Endothelial cell of umbilical vein (primary cell): Measurements from ENCODE around the gene ODF2L. TPM values are rescaled to one million over a fixed set of nuclear protein-coding genes. Genes with fewer than 3 reads are reported as not detected.
A peak's percentile ranks its signal among the peaks of the same experiment; 100 is the strongest.

Experiments used
- BruUV-seq: library from RNA; stranded (reverse); fragments of 400-500 nt; replicated peaks from 2 replicates; lab custom pipeline; 2021; lab: Mats Ljungman, UMichigan
- CTCF ChIA-PET: fragments of 300-600, 350-600 bp; sonication (Branson Sonifier 250); formaldehyde crosslinking; loops from one replicate; lab custom pipeline; 2021; ENCODE audit warnings: antibody characterized with exemption, inconsistent platforms; lab: Charles Lee
- POLR2A ChIA-PET: fragments of 300-600, 350-600 bp; sonication (Branson Sonifier 250); formaldehyde crosslinking; loops from one replicate; lab custom pipeline; 2021; ENCODE audit warnings: antibody characterized with exemption, inconsistent platforms; lab: Charles Lee
- DNase-seq: peaks from one replicate; pipeline ENCODE4 v3.0.0-alpha.2; 2011; ENCODE audit warnings: low read depth, low spot score
- FAIRE-seq: peaks from 2 replicates; lab custom pipeline; 2011; peaks lifted over from hg19 to GRCh38; lab: Jason Lieb, UNC
- H2AFZ ChIP-seq: 2 replicates; pipeline ENCODE4 v1.6.0; 2012; ENCODE audit warnings: low read depth, low read length, control low read depth, inconsistent platforms
- H3K27ac ChIP-seq: 2 replicates; pipeline ENCODE4 v1.5.1; 2011; ENCODE audit warnings: low read depth, mild to moderate bottlenecking, control low read depth, low read length, moderate library complexity; ENCODE audit not compliant: insufficient read depth
- H3K27me3 ChIP-seq, 2 experiments: 2 replicates each; pipeline versions ENCODE4 v1.6.0 to v1.6.1; 2011; ENCODE audit warnings: low read length in 2 of 2, mixed read lengths in 1 of 2; ENCODE audit not compliant: control insufficient read depth in 2 of 2, insufficient read depth in 2 of 2
- H3K36me3 ChIP-seq, 2 experiments: 2 replicates in 1 of 2; 3 replicates in 1 of 2; pipeline ENCODE4 v1.5.1; 2011; ENCODE audit warnings: low read length in 2 of 2, mild to moderate bottlenecking in 1 of 2, moderate library complexity in 1 of 2; ENCODE audit not compliant: control insufficient read depth in 2 of 2, insufficient read depth in 2 of 2; ENCODE audit errors: extremely low read depth in 1 of 2
- H3K4me1 ChIP-seq: 3 replicates; pipeline ENCODE4 v1.5.1; 2011; ENCODE audit warnings: mild to moderate bottlenecking, low read length; ENCODE audit not compliant: control insufficient read depth, insufficient read depth; ENCODE audit errors: extremely low read depth
- H3K4me2 ChIP-seq: 2 replicates; pipeline ENCODE4 v1.6.1; 2011; ENCODE audit warnings: low read length, control low read depth, mixed read lengths; ENCODE audit not compliant: insufficient read depth
- H3K4me3 ChIP-seq, 3 experiments: fragments of 200-600 bp in 1 of 3; sonication (generic), shearing (Covaris generic) in 1 of 3; replicated peaks in 1 of 3; 2 replicates each; pipeline ENCODE4 v1.5.1; 2011 to 2016; ENCODE audit warnings: control low read depth in 3 of 3, low read length in 3 of 3, mild to moderate bottlenecking in 2 of 3, inconsistent platforms in 1 of 3, low read depth in 1 of 3, moderate library complexity in 1 of 3; ENCODE audit not compliant: insufficient read depth in 1 of 3
- H3K79me2 ChIP-seq: 2 replicates; pipeline ENCODE4 v1.6.0; 2012; ENCODE audit warnings: low read length, inconsistent platforms; ENCODE audit not compliant: control insufficient read depth, insufficient read depth
- H3K9ac ChIP-seq: replicated peaks from 2 replicates; pipeline ENCODE3; 2011; ENCODE audit warnings: low read length, control low read depth; ENCODE audit not compliant: insufficient read depth; ENCODE audit errors: extremely low read depth
- H3K9me1 ChIP-seq: replicated peaks from 3 replicates; pipeline ENCODE4 v1.6.0; 2011; ENCODE audit warnings: mild to moderate bottlenecking, low read length; ENCODE audit not compliant: control insufficient read depth, insufficient read depth; ENCODE audit errors: extremely low read depth
- H3K9me3 ChIP-seq: replicated peaks from 2 replicates; pipeline ENCODE4 v1.5.1; 2012; ENCODE audit warnings: low read length, inconsistent platforms; ENCODE audit not compliant: control insufficient read depth, insufficient read depth
- H4K20me1 ChIP-seq: replicated peaks from 2 replicates; pipeline ENCODE3; 2011; ENCODE audit warnings: mild to moderate bottlenecking, low read length; ENCODE audit not compliant: control insufficient read depth, insufficient read depth; ENCODE audit errors: extremely low read depth
- EZH2 ChIP-seq: IDR thresholded peaks from 2 replicates; pipeline ENCODE4 v1.6.1; 2012; ENCODE audit warnings: borderline replicate concordance, low read depth, mild to moderate bottlenecking, moderate library complexity, low read length, inconsistent platforms; ENCODE audit not compliant: severe bottlenecking
- JUN ChIP-seq: IDR thresholded peaks from 2 replicates; pipeline ENCODE4 v1.6.1; 2011; ENCODE audit warnings: borderline replicate concordance, low read depth; ENCODE audit not compliant: insufficient read length, insufficient read depth
- POLR2A ChIP-seq: IDR thresholded peaks from 2 replicates; pipeline ENCODE4 v1.6.1; 2012; ENCODE audit warnings: low read depth, mild to moderate bottlenecking, control low read depth, low read length
- dilution Hi-C: fragments of 300-500 bp; cut with MboI; formaldehyde crosslinking; loops from one replicate; pipeline ENCODE4 v1.15.0; 2019; ENCODE audit warnings: low sequenced_read_pairs; ENCODE audit not compliant: extremely low pct_ligation_motif_present
- intact Hi-C: fragments of 100-400 bp; cut with micrococcal nuclease; formaldehyde crosslinking; loops from one replicate; pipeline ENCODE4 v1.10.0; 2022
- polyA plus RNA-seq, 4 experiments: library from polyadenylated mRNA; depleted of rRNA in 3 of 4; stranded (reverse) in 3 of 4; unstranded in 1 of 4; fragments of >200 nt; gene quantifications; 2 replicates each; pipeline versions ENCODE4 v1.2.1 to v1.2.3, GENCODE V29; 2011 to 2012; ENCODE audit warnings: missing spikeins in 1 of 4
- total RNA-seq: library from RNA; stranded (reverse); gene quantifications from 2 replicates; pipeline ENCODE4 v1.2.3, GENCODE V29; 2021
- TF ChIP-seq, protein P1 (sequence below), 2 donors: IDR thresholded peaks; 1 replicate in 1 of 2; 2 replicates in 1 of 2; pipeline ENCODE4 v1.5.1; 2011; ENCODE audit warnings: low read length in 2 of 2, mild to moderate bottlenecking in 2 of 2, moderate library complexity in 2 of 2, control low read depth in 1 of 2, inconsistent platforms in 1 of 2, low read depth in 1 of 2; ENCODE audit not compliant: insufficient read depth in 1 of 2; ENCODE audit errors: extremely low read depth in 1 of 2
- TF ChIP-seq, protein P2 (sequence below): IDR thresholded peaks from 2 replicates; pipeline ENCODE4 v1.6.1; 2011; ENCODE audit not compliant: insufficient read depth, insufficient read length

Gene ODF2L
- total and polyA plus RNA-seq, 2 donors (not counting 3 experiments of a cell fraction or from before 2014, with no cell fraction given): 9.6 to 74.7 TPM

GRCh38 chr1:86380257-86380861 is 15.8 kb downstream of the ODF2L start:
- ChIA-PET POLR2A (no interaction called here), CTCF (interaction anchor here (0.7 to 3.6 kb wide), 28 partner anchors 8 to 703 kb away, joined by 3 to 85 read pairs (median 5); partner anchors contain the start of genes ODF2L and SH3GLB1)
- peaks cover 14% of the 10 kb centered on the region for H3K4me1 ChIP-seq
- dilution Hi-C loops (no loop called here), intact Hi-C loops (loop anchor here (1.0 to 10.0 kb wide), 5 partner anchors 94 to 362 kb away; partner anchors contain the start of gene SH3GLB1)
- no peak overlapping the region for H3K9ac ChIP-seq
- H3K4me3 ChIP-seq: no peak overlapping the region
- peaks cover 2 to 8% of the 10 kb centered on the region in 2 experiments for H3K36me3 ChIP-seq
- H3K79me2 ChIP-seq: no peaks in the 10 kb centered on the region
- no peaks in the 10 kb centered on the region for H4K20me1 ChIP-seq
- H3K4me2 ChIP-seq: no peak overlapping the region
- FAIRE-seq (no peak), DNase-seq (peak; percentile 82)
- no peak overlapping the region for H2AFZ ChIP-seq
- no peak for TF ChIP-seq JUN
- no peak for TF ChIP-seq POLR2A
- no peak for TF ChIP-seq EZH2
- TF ChIP-seq, protein P1, sequence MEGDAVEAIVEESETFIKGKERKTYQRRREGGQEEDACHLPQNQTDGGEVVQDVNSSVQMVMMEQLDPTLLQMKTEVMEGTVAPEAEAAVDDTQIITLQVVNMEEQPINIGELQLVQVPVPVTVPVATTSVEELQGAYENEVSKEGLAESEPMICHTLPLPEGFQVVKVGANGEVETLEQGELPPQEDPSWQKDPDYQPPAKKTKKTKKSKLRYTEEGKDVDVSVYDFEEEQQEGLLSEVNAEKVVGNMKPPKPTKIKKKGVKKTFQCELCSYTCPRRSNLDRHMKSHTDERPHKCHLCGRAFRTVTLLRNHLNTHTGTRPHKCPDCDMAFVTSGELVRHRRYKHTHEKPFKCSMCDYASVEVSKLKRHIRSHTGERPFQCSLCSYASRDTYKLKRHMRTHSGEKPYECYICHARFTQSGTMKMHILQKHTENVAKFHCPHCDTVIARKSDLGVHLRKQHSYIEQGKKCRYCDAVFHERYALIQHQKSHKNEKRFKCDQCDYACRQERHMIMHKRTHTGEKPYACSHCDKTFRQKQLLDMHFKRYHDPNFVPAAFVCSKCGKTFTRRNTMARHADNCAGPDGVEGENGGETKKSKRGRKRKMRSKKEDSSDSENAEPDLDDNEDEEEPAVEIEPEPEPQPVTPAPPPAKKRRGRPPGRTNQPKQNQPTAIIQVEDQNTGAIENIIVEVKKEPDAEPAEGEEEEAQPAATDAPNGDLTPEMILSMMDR (IDR thresholded peaks at IDR 0.05; ENCODE audit: extremely low read depth in 1 of 2, insufficient read depth in 1 of 2, low read depth in 1 of 2, low read length in 2 of 2): peak; percentile 34 to 43
- TF ChIP-seq, protein P2, sequence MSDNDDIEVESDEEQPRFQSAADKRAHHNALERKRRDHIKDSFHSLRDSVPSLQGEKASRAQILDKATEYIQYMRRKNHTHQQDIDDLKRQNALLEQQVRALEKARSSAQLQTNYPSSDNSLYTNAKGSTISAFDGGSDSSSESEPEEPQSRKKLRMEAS: no peak
- no TSS peak for BruUV-seq
- H3K9me3 ChIP-seq: no peaks in the 10 kb centered on the region
- H3K27ac ChIP-seq: no peak overlapping the region
- no peaks in the 10 kb centered on the region for H3K27me3 ChIP-seq
- no peaks in the 10 kb centered on the region for H3K9me1 ChIP-seq
